H1 (cell line): Measurements from ENCODE around the gene RHCG.

Source experiments
- EP300 ChIP-seq, 2 experiments: IDR thresholded peaks; 1 replicate in 1 of 2; 2 replicates in 1 of 2; pipeline ENCODE4 v1.6.1; 2011 to 2012; ENCODE audit warnings: low read depth in 2 of 2, low read length in 2 of 2, mild to moderate bottlenecking in 2 of 2, borderline replicate concordance in 1 of 2, inconsistent platforms in 1 of 2, moderate library complexity in 1 of 2
- HDAC2 ChIP-seq, 2 experiments: fragments of 300-600 bp in 1 of 2; sonication (generic) in 1 of 2; IDR thresholded peaks; 2 replicates each; pipeline ENCODE4 v1.6.1; 2011 to 2012; ENCODE audit warnings: low read depth in 2 of 2, low read length in 2 of 2, mild to moderate bottlenecking in 2 of 2, moderate library complexity in 2 of 2, borderline replicate concordance in 1 of 2, inconsistent platforms in 1 of 2
- HDAC6 ChIP-seq: IDR thresholded peaks from one replicate; pipeline ENCODE4 v1.7.1; 2012; ENCODE audit warnings: low read depth, mild to moderate bottlenecking, inconsistent platforms, low read length, moderate library complexity
- RAD21 ChIP-seq, 2 experiments: IDR thresholded peaks in 1 of 2; conservative IDR thresholded peaks in 1 of 2; 2 replicates each; pipeline ENCODE4 v1.6.1; 2011; ENCODE audit warnings: low read depth in 2 of 2, low read length in 2 of 2, improper control_type of control experiment in 1 of 2, inconsistent platforms in 1 of 2, mild to moderate bottlenecking in 1 of 2, moderate library complexity in 1 of 2
- SP1 ChIP-seq: IDR thresholded peaks from 2 replicates; pipeline ENCODE4 v1.6.1; 2011; ENCODE audit warnings: low read depth, low read length
- TF ChIP-seq, protein P1 (sequence below), 3 experiments: IDR thresholded peaks; 1 replicate in 2 of 3; 2 replicates in 1 of 3; pipeline versions ENCODE4 v1.5.1 to v1.6.1; 2011; ENCODE audit warnings: low read length in 3 of 3, mild to moderate bottlenecking in 3 of 3, inconsistent platforms in 2 of 3, low read depth in 1 of 3, moderate library complexity in 1 of 3; ENCODE audit not compliant: insufficient read depth in 1 of 3; ENCODE audit errors: control extremely low read depth in 1 of 3

DNA sequence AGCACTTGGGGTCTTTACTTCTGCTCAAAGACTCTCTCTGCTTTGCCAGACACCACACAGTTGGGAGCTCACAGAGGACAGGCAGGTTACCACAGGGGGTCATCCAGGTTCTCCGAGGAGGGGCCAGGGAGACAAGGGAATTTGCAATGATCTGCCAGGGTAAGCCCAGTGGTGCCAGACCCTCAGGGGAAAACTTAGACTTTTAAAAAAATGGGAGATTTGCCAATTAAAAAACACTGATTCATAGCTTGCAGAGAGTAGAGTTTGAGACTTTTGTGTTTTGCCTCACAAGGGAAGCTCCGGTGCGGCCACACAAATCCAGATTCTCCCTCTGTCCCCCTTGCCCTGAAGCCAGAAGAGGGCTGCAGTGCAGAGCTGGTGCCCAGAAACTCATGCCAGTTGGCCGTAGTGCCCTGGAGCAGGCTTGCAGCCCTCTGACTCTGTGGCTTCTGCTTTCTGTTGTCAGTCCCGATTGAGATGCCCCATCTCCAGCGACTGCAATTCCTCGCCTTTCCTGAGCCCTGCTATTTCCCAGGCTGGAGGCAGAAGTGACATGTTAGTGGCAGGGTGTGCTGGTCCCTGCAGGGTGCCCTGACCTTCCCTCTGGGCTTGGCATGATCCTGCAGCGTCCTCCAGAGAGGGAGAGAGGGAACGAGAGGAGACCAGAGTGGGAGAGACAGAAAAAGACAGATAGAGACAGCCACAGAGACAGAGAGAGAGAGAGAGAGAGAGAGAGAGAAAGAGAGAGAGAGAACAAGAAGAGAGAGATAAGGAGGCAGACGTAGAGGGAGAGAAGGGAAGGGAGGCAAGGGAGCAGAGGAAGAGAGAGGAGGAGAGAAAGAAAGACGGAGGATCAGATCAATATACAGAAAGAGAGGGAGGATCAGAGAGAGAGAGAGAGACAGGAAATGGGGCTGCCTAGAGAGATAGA is 46.0 kb downstream of the RHCG start:
- TF ChIP-seq RAD21 (IDR thresholded peaks at IDR 0.05 in 1 of 2, conservative IDR thresholded peaks at IDR 0.05 in 1 of 2; ENCODE audit: low read depth in 2 of 2, low read length in 2 of 2), result no peak; a peak in 1 of 4 replicates
- TF ChIP-seq HDAC6, result no peak
- TF ChIP-seq HDAC2 (IDR thresholded peaks at IDR 0.05; ENCODE audit: borderline replicate concordance in 1 of 2, low read depth in 2 of 2, low read length in 2 of 2), result no peak
- TF ChIP-seq SP1, result no peak
- TF ChIP-seq, protein P1, sequence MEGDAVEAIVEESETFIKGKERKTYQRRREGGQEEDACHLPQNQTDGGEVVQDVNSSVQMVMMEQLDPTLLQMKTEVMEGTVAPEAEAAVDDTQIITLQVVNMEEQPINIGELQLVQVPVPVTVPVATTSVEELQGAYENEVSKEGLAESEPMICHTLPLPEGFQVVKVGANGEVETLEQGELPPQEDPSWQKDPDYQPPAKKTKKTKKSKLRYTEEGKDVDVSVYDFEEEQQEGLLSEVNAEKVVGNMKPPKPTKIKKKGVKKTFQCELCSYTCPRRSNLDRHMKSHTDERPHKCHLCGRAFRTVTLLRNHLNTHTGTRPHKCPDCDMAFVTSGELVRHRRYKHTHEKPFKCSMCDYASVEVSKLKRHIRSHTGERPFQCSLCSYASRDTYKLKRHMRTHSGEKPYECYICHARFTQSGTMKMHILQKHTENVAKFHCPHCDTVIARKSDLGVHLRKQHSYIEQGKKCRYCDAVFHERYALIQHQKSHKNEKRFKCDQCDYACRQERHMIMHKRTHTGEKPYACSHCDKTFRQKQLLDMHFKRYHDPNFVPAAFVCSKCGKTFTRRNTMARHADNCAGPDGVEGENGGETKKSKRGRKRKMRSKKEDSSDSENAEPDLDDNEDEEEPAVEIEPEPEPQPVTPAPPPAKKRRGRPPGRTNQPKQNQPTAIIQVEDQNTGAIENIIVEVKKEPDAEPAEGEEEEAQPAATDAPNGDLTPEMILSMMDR (IDR thresholded peaks at IDR 0.05; ENCODE audit: control extremely low read depth in 1 of 3, insufficient read depth in 1 of 3, low read depth in 1 of 3, low read length in 3 of 3), result no peak
- TF ChIP-seq EP300 (IDR thresholded peaks at IDR 0.05; ENCODE audit: borderline replicate concordance in 1 of 2, low read depth in 2 of 2, low read length in 2 of 2), result no peak
